Endodermal cell (in vitro differentiated cells): ENCODE data around the gene SLX4IP. TPM values are rescaled to one million over a fixed set of nuclear protein-coding genes. Genes with fewer than 3 reads are reported as not detected.
A peak's percentile ranks its signal among the peaks of the same experiment; 100 is the strongest.

Experiments
- DNase-seq: peaks from one replicate; pipeline ENCODE4 v3.0.0-alpha.2; 2017
- H3K27ac ChIP-seq: 2 replicates; pipeline ENCODE4 v1.5.1; 2013; ENCODE audit warnings: mild to moderate bottlenecking, low read depth, low read length, moderate library complexity
- H3K27me3 ChIP-seq: 2 replicates; pipeline ENCODE4 v1.6.1; 2013; ENCODE audit warnings: mild to moderate bottlenecking, low read length, moderate library complexity; ENCODE audit not compliant: insufficient read depth, control insufficient read depth, poor library complexity, severe bottlenecking
- H3K36me3 ChIP-seq: 2 replicates; pipeline ENCODE4 v1.7.0; 2013; ENCODE audit warnings: mild to moderate bottlenecking, low read length, moderate library complexity; ENCODE audit not compliant: control insufficient read depth, insufficient read depth
- H3K4me1 ChIP-seq: one replicate; pipeline ENCODE4 v1.7.0; 2013; ENCODE audit warnings: low read length; ENCODE audit not compliant: control insufficient read depth, insufficient read depth
- H3K4me3 ChIP-seq: 2 replicates; pipeline ENCODE4 v1.5.1; 2013; ENCODE audit warnings: mild to moderate bottlenecking, low read length, moderate library complexity
- H3K9ac ChIP-seq: 2 replicates; pipeline ENCODE4 v1.6.1; 2013; ENCODE audit warnings: mild to moderate bottlenecking, low read length, moderate library complexity; ENCODE audit not compliant: poor library complexity, severe bottlenecking; ENCODE audit errors: extremely low read depth
- H3K9me3 ChIP-seq: 2 replicates; pipeline ENCODE4 v1.6.1; 2013; ENCODE audit warnings: mild to moderate bottlenecking, low read length, moderate library complexity; ENCODE audit not compliant: control insufficient read depth
- H3K27ac Mint-ChIP-seq: 2 replicates; pipeline ENCODE4 v1.8.0; 2020; ENCODE audit warnings: mixed read lengths
- H3K27me3 Mint-ChIP-seq: 2 replicates; pipeline ENCODE4 v1.8.0; 2021; ENCODE audit warnings: mild to moderate bottlenecking, mixed read lengths; ENCODE audit not compliant: insufficient read depth
- H3K36me3 Mint-ChIP-seq: 2 replicates; pipeline ENCODE4 v1.8.0; 2020; ENCODE audit warnings: low read depth, mixed read lengths
- H3K4me1 Mint-ChIP-seq: 2 replicates; pipeline ENCODE4 v1.8.0; 2020; ENCODE audit warnings: mixed read lengths
- H3K4me3 Mint-ChIP-seq: 2 replicates; pipeline ENCODE4 v1.8.0; 2020; ENCODE audit warnings: mild to moderate bottlenecking, moderate library complexity, mixed read lengths
- H3K9me3 Mint-ChIP-seq: 2 replicates; pipeline ENCODE4 v1.8.0; 2020; ENCODE audit warnings: mild to moderate bottlenecking, mixed read lengths
- WGBS, 2 experiments: methylation state at CpG; one replicate each; pipeline versions ENCODE4 v1.1.5 to v1.1.7; 2013; ENCODE audit warnings: missing lambda C conversion rate in 2 of 2, mixed read lengths in 1 of 2; ENCODE audit not compliant: insufficient coverage in 1 of 2, insufficient read length in 1 of 2; 5-methylcytosine and 5-hydroxymethylcytosine counted together
- total RNA-seq, 2 donors: library from RNA; stranded (reverse); fragmentation: NEBNext Ultra II Directional in 1 of 2; extraction: Animal tissue kit (Norgen Biotek cat#: 25700) in 1 of 2; gene quantifications; 2 replicates in 1 of 2; 3 replicates in 1 of 2; pipeline ENCODE4 v1.2.1, GENCODE V29; 2021
- TF ChIP-seq, protein P1 (sequence below): fragments of 200-600 bp; sonication (generic); conservative IDR thresholded peaks from 2 replicates; pipeline ENCODE4 v1.5.0; 2021; ENCODE audit warnings: antibody characterized with exemption, mild to moderate bottlenecking

The SLX4IP gene
- total RNA-seq, 2 donors from 2014 or later, result 9.2 to 9.5 TPM

GRCh38 chr20:10466855-10467254 lies 31.8 kb downstream of the SLX4IP start:
- no peaks in the 10 kb centered on the region for H3K27me3 ChIP-seq
- TF ChIP-seq, protein P1, sequence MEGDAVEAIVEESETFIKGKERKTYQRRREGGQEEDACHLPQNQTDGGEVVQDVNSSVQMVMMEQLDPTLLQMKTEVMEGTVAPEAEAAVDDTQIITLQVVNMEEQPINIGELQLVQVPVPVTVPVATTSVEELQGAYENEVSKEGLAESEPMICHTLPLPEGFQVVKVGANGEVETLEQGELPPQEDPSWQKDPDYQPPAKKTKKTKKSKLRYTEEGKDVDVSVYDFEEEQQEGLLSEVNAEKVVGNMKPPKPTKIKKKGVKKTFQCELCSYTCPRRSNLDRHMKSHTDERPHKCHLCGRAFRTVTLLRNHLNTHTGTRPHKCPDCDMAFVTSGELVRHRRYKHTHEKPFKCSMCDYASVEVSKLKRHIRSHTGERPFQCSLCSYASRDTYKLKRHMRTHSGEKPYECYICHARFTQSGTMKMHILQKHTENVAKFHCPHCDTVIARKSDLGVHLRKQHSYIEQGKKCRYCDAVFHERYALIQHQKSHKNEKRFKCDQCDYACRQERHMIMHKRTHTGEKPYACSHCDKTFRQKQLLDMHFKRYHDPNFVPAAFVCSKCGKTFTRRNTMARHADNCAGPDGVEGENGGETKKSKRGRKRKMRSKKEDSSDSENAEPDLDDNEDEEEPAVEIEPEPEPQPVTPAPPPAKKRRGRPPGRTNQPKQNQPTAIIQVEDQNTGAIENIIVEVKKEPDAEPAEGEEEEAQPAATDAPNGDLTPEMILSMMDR, result no peak
- Mint-ChIP-seq H3K4me3 (peak overlapping the region; percentile 18), H3K27me3 (no peaks in the 10 kb centered on the region), H3K27ac (peak overlapping the region; percentile 91), H3K4me1 (peaks cover 50% of the 10 kb centered on the region), H3K9me3 (peaks cover 15% of the 10 kb centered on the region), H3K36me3 (peaks cover 17% of the 10 kb centered on the region)
- H3K27ac ChIP-seq, result peak overlapping the region; percentile 86
- peaks cover 31% of the 10 kb centered on the region for H3K4me1 ChIP-seq
- H3K4me3 ChIP-seq, result no peak overlapping the region
- peak overlapping the region; percentile 6 for H3K9ac ChIP-seq
- H3K9me3 ChIP-seq, result peaks cover 10% of the 10 kb centered on the region
- no peaks in the 10 kb centered on the region for H3K36me3 ChIP-seq
- WGBS, 2 experiments, result 33% methylated on average over 2 of the region's 3 CpGs; no CpG with 5 or more reads in 1 of the 2 experiments
- DNase-seq, result no peak

DNA sequence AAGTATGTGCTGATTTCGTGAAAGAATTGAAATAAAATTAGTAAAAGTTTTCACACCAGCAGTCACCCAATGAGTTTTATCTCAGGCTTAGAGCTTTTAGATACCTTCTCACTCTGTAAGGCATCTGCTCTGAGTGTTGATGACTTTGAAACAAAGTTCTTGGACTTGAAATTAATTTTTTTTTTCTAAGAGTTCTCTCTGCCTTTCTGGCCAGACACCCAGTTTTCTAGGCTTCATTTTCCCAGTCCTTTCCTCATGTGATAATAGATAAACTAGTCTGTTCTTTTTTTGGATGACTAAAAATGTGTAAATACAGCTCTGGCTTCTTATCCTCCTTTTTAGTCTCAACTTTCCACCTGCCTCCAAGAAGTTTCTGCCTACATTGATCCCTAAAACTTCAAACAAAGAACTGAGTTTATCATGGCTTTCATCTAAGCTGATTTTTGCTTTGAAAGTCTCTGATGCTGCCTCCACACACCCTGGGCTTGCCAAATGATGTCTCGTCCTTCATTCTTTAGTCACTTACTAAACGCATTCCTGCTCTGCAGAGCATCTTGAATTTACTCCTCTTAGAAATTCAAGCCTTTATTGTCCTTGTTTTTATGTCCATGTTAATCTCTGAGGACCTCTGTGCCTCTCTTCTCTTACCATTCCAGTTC lies 32.7 kb downstream of the SLX4IP start:
- Mint-ChIP-seq H3K27ac (peak overlapping the region; percentile 46), H3K27me3 (no peaks in the 10 kb centered on the region), H3K36me3 (peaks cover 11% of the 10 kb centered on the region), H3K9me3 (peaks cover 11% of the 10 kb centered on the region), H3K4me1 (peaks cover 56% of the 10 kb centered on the region), H3K4me3 (no peak overlapping the region)
- Histone ChIP-seq H3K27ac (peak overlapping the region; percentile 50), H3K4me3 (no peak overlapping the region), H3K36me3 (no peaks in the 10 kb centered on the region), H3K9ac (no peak overlapping the region), H3K9me3 (peaks cover 10% of the 10 kb centered on the region), H3K4me1 (peaks cover 32% of the 10 kb centered on the region), H3K27me3 (no peaks in the 10 kb centered on the region)
- TF ChIP-seq, protein P1, result no peak
- WGBS, 2 experiments, result 49% methylated on average over 3 of the region's 3 CpGs
- DNase-seq, result no peak

DNA sequence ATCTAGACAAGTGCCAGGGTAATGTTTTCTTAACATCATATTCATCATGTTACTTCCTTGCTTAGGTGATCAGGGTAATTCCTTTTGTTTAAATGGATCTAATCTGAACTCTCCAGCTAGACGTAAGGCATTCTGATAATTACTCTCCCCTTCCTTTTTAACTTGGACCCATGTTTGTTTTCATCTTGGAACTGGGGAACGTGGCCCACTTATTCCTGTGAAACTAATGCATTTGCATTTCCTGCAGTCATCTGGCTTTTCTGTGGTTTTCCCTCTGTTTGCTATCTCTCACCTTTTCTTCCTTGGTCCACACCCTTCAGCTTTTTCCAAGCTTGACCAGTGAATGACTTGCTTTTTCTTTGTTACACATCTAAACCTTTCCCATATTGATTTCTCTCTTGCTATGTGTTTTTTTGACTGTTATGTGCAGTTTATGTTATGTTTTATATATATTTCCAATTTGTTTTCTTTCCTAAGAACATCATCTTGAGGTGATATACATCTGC lies 33.3 kb downstream of the SLX4IP start:
- Mint-ChIP-seq H3K4me1 (peaks cover 61% of the 10 kb centered on the region), H3K36me3 (peaks cover 5% of the 10 kb centered on the region), H3K9me3 (peaks cover 5% of the 10 kb centered on the region), H3K27ac (peak overlapping the region; percentile 46), H3K4me3 (no peak overlapping the region), H3K27me3 (no peaks in the 10 kb centered on the region)
- Histone ChIP-seq H3K4me3 (no peak overlapping the region), H3K27me3 (no peaks in the 10 kb centered on the region), H3K27ac (peak overlapping the region; percentile 50), H3K9me3 (peaks cover 5% of the 10 kb centered on the region), H3K4me1 (peaks cover 32% of the 10 kb centered on the region), H3K9ac (no peak overlapping the region), H3K36me3 (no peaks in the 10 kb centered on the region)
- 29 to 49% methylated on average over 2 of the region's 2 CpGs for WGBS, 2 experiments
- DNase-seq, result no peak
- TF ChIP-seq, protein P1, result no peak
